Endodermal cell (in vitro differentiated cells): ENCODE results near the gene DUSP16. TPM values are rescaled to one million over a fixed set of nuclear protein-coding genes. Genes with fewer than 3 reads are reported as not detected.

Source experiments
- DNase-seq: peaks from one replicate; pipeline ENCODE4 v3.0.0-alpha.2; 2017
- H3K27ac ChIP-seq: 2 replicates; pipeline ENCODE4 v1.5.1; 2013; ENCODE audit warnings: mild to moderate bottlenecking, low read depth, low read length, moderate library complexity
- H3K27me3 ChIP-seq: 2 replicates; pipeline ENCODE4 v1.6.1; 2013; ENCODE audit warnings: mild to moderate bottlenecking, low read length, moderate library complexity; ENCODE audit not compliant: insufficient read depth, control insufficient read depth, poor library complexity, severe bottlenecking
- H3K36me3 ChIP-seq: 2 replicates; pipeline ENCODE4 v1.7.0; 2013; ENCODE audit warnings: mild to moderate bottlenecking, low read length, moderate library complexity; ENCODE audit not compliant: control insufficient read depth, insufficient read depth
- H3K4me1 ChIP-seq: one replicate; pipeline ENCODE4 v1.7.0; 2013; ENCODE audit warnings: low read length; ENCODE audit not compliant: control insufficient read depth, insufficient read depth
- H3K4me3 ChIP-seq: 2 replicates; pipeline ENCODE4 v1.5.1; 2013; ENCODE audit warnings: mild to moderate bottlenecking, low read length, moderate library complexity
- H3K9ac ChIP-seq: 2 replicates; pipeline ENCODE4 v1.6.1; 2013; ENCODE audit warnings: mild to moderate bottlenecking, low read length, moderate library complexity; ENCODE audit not compliant: poor library complexity, severe bottlenecking; ENCODE audit errors: extremely low read depth
- H3K9me3 ChIP-seq: 2 replicates; pipeline ENCODE4 v1.6.1; 2013; ENCODE audit warnings: mild to moderate bottlenecking, low read length, moderate library complexity; ENCODE audit not compliant: control insufficient read depth
- H3K27ac Mint-ChIP-seq: 2 replicates; pipeline ENCODE4 v1.8.0; 2020; ENCODE audit warnings: mixed read lengths
- H3K27me3 Mint-ChIP-seq: 2 replicates; pipeline ENCODE4 v1.8.0; 2021; ENCODE audit warnings: mild to moderate bottlenecking, mixed read lengths; ENCODE audit not compliant: insufficient read depth
- H3K36me3 Mint-ChIP-seq: 2 replicates; pipeline ENCODE4 v1.8.0; 2020; ENCODE audit warnings: low read depth, mixed read lengths
- H3K4me1 Mint-ChIP-seq: 2 replicates; pipeline ENCODE4 v1.8.0; 2020; ENCODE audit warnings: mixed read lengths
- H3K4me3 Mint-ChIP-seq: 2 replicates; pipeline ENCODE4 v1.8.0; 2020; ENCODE audit warnings: mild to moderate bottlenecking, moderate library complexity, mixed read lengths
- H3K9me3 Mint-ChIP-seq: 2 replicates; pipeline ENCODE4 v1.8.0; 2020; ENCODE audit warnings: mild to moderate bottlenecking, mixed read lengths
- CTCF ChIP-seq: fragments of 200-600 bp; sonication (generic); conservative IDR thresholded peaks from 2 replicates; pipeline ENCODE4 v1.5.0; 2021; ENCODE audit warnings: antibody characterized with exemption, mild to moderate bottlenecking
- WGBS, 2 experiments: methylation state at CpG; one replicate each; pipeline versions ENCODE4 v1.1.5 to v1.1.7; 2013; ENCODE audit warnings: missing lambda C conversion rate in 2 of 2, mixed read lengths in 1 of 2; ENCODE audit not compliant: insufficient coverage in 1 of 2, insufficient read length in 1 of 2; 5-methylcytosine and 5-hydroxymethylcytosine counted together
- total RNA-seq, 2 donors: library from RNA; stranded (reverse); fragmentation: NEBNext Ultra II Directional in 1 of 2; extraction: Animal tissue kit (Norgen Biotek cat#: 25700) in 1 of 2; gene quantifications; 2 replicates in 1 of 2; 3 replicates in 1 of 2; pipeline ENCODE4 v1.2.1, GENCODE V29; 2021

Gene DUSP16
- total RNA-seq, 2 donors from 2014 or later = 28.1 to 42.5 TPM

GRCh38 chr12:12467688-12468261 lies 94.9 kb downstream of the DUSP16 start:
- H3K9me3 ChIP-seq = peaks cover 12% of the 10 kb centered on the region
- H3K27me3 ChIP-seq = no peaks in the 10 kb centered on the region
- WGBS, 2 experiments = 89 to 94% methylated on average over 9 to 14 of the region's 14 CpGs
- H3K4me3 ChIP-seq = no peak overlapping the region
- Mint-ChIP-seq H3K4me3 (no peak overlapping the region), H3K4me1 (peaks cover 11% of the 10 kb centered on the region), H3K27me3 (peaks cover 28% of the 10 kb centered on the region), H3K9me3 (peaks cover 24% of the 10 kb centered on the region), H3K27ac (no peak overlapping the region), H3K36me3 (peaks cover 51% of the 10 kb centered on the region)
- no peak for DNase-seq
- H3K27ac ChIP-seq = no peak overlapping the region
- no peaks in the 10 kb centered on the region for H3K36me3 ChIP-seq
- TF ChIP-seq CTCF = no peak
- H3K9ac ChIP-seq = no peak overlapping the region
- H3K4me1 ChIP-seq = no peaks in the 10 kb centered on the region

GRCh38 chr12:12467264-12467663 lies 95.4 kb downstream of the DUSP16 start:
- H3K27me3 Mint-ChIP-seq = peaks cover 30% of the 10 kb centered on the region
- Histone ChIP-seq H3K4me3 (no peak overlapping the region), H3K9ac (no peak overlapping the region), H3K4me1 (no peaks in the 10 kb centered on the region), H3K27me3 (no peaks in the 10 kb centered on the region), H3K27ac (no peak overlapping the region), H3K36me3 (no peaks in the 10 kb centered on the region), H3K9me3 (peaks cover 12% of the 10 kb centered on the region)
- peaks cover 24% of the 10 kb centered on the region for H3K9me3 Mint-ChIP-seq
- H3K36me3 Mint-ChIP-seq = peaks cover 51% of the 10 kb centered on the region
- TF ChIP-seq CTCF = no peak
- 91 to 92% methylated on average over 5 to 6 of the region's 6 CpGs for WGBS, 2 experiments
- no peak overlapping the region for H3K4me3 Mint-ChIP-seq
- no peak overlapping the region for H3K27ac Mint-ChIP-seq
- DNase-seq = no peak
- peaks cover 11% of the 10 kb centered on the region for H3K4me1 Mint-ChIP-seq

GRCh38 chr12:12466157-12466556 lies 96.5 kb downstream of the DUSP16 start:
- H3K9ac ChIP-seq = no peak overlapping the region
- Mint-ChIP-seq H3K9me3 (peaks cover 19% of the 10 kb centered on the region), H3K36me3 (peaks cover 42% of the 10 kb centered on the region), H3K4me3 (no peak overlapping the region), H3K4me1 (peaks cover 11% of the 10 kb centered on the region), H3K27me3 (peaks cover 40% of the 10 kb centered on the region), H3K27ac (no peak overlapping the region)
- TF ChIP-seq CTCF = no peak
- no peaks in the 10 kb centered on the region for H3K36me3 ChIP-seq
- WGBS, 2 experiments = 92 to 94% methylated on average over 6 to 7 of the region's 7 CpGs
- H3K4me3 ChIP-seq = no peak overlapping the region
- H3K9me3 ChIP-seq = peaks cover 11% of the 10 kb centered on the region
- no peak overlapping the region for H3K27ac ChIP-seq
- H3K27me3 ChIP-seq = no peaks in the 10 kb centered on the region
- DNase-seq = no peak
- H3K4me1 ChIP-seq = no peaks in the 10 kb centered on the region
